Skin epidermis (tissue), 12 donors: ENCODE measurements around the gene EDEM1.
"Not testable (repeated sequence)": the region's sequence is repeated elsewhere in the genome, so short reads cannot be mapped to it uniquely, and the experiment has no call there.

Experiments
- H3K27ac ChIP-seq, 21 experiments: fragments of 200-600 bp; sonication (generic) in 11 of 21; one replicate each; pipeline ENCODE4 v1.5.0; 2020; ENCODE audit warnings: mild to moderate bottlenecking in 3 of 21, inconsistent platforms in 2 of 21, moderate library complexity in 2 of 21
- H3K4me3 ChIP-seq, 7 experiments: fragments of 200-600 bp; sonication (generic) in 2 of 7; one replicate each; pipeline ENCODE4 v1.5.0; 2020; ENCODE audit warnings: inconsistent platforms in 2 of 7, mild to moderate bottlenecking in 2 of 7, moderate library complexity in 1 of 7

The EDEM1 gene

GRCh38 chr3:5187156-5187919, at the start of gene EDEM1:
Gene EDEM1, plus strand, starts transcription at chr3:5187707. Its CDS starts 99 bp downstream, at chr3:5187806.
- peak within 1 kb of the TSS; percentile 94 to 100 (median 98) for H3K27ac ChIP-seq
- H3K4me3 ChIP-seq, result peak within 1 kb of the TSS; percentile 81 to 97 (median 93)

- Histone ChIP-seq H3K4me3 (no peak overlapping the region), H3K27ac (peak overlapping the region in 9 of 21 experiments; percentile 12 to 68 (median 51))
These were observed 49.1 kb upstream of the EDEM1 start for GRCh38 chr3:5138214-5138981.

- no peak overlapping the region for H3K4me3 ChIP-seq
- H3K27ac ChIP-seq, result peak overlapping the region in 7 of 21 experiments; percentile 1 to 68 (median 35)
These were observed 47.3 kb upstream of the EDEM1 start for GRCh38 chr3:5140230-5140621.

- no peak overlapping the region for H3K4me3 ChIP-seq
- H3K27ac ChIP-seq, result peak overlapping the region in 3 of 21 experiments; percentile 1 to 68 (median 5)
These were observed 46.7 kb upstream of the EDEM1 start for GRCh38 chr3:5140839-5141238.

GRCh38 chr3:5141760-5142159, 45.7 kb upstream of the EDEM1 start:
- H3K4me3 ChIP-seq, result no peak overlapping the region
- H3K27ac ChIP-seq, result no peak overlapping the region

DNA sequence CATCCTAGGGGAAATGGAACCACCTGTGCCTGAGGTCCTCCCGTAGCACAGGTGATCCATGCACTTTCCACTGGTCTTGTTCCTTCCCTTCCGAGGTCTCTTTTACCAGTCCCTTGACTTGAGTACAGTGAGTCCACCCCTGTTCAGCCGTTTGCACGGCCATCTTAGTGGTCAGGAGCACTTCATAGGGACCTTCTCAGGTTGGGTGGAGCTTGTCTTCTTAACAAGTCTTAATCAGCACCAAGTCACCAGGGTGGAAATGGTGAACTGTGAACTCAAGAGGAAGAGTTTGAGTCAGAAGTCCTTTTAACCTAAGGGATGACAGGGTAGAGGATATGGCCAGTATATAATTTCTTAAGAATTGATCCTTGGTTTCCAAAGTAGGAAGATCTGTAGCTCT, 44.0 kb upstream of the EDEM1 start:
- no peak overlapping the region for H3K4me3 ChIP-seq
- H3K27ac ChIP-seq, result peak overlapping the region in 3 of 21 experiments; percentile 8 to 41 (median 14)

DNA sequence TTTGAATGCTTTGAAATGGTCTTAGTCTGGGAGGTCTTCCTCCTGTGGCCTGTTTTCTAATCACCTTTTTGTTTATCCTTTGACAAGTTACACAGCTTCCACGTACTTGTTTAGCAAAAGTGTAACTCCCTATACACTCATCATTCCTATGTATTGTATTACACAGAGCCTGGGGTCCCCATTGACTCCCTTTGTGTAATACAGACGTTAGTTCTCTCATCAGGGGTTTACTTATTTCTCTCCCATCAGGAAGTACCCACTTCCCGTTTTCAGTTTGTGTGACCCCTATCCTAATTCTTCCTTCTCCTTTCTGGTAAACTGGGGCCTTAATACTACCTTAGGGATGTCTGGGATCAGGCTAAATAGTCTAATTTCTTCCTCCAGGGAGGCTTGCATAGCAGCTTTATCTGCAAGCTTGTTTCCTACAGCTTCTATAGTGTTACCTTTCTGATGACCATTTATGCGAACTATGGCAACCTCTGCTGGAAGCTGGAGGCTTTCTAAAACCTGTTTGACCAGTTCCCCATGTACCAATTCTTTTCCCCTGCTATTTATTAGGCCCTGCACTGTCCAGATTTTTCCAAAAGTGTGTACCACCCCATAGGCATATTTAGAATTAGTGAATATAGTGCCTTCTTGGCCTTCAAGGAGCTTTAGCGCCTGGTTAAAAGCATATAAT, 43.1 kb upstream of the EDEM1 start:
- H3K27ac ChIP-seq, result peak overlapping the region in 8 of 21 experiments; percentile 14 to 41 (median 27)
- H3K4me3 ChIP-seq, result no peak overlapping the region

- H3K27ac ChIP-seq, result peak overlapping the region in 3 of 21 experiments; percentile 4 to 37 (median 5)
- no peak overlapping the region for H3K4me3 ChIP-seq
These were observed 42.4 kb upstream of the EDEM1 start for GRCh38 chr3:5145120-5145519.

DNA sequence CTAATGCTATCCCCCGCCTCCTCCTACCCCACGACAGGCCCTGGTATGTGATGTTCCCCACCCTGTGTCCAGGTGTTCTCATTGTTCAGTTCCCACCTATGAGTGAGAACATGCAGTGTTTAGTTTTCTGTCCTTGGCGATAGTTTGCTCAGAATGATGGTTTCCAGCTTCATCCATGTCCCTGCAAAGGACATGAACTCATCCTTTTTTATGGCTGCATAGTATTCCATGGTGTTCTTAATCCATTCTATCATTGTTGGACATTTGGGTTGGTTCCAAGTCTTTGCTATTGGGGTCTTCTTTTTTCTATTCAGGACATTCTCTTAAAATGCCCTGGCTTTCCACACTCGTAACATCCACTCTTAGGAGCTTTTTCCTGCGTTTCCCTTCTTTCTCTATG, 40.4 kb upstream of the EDEM1 start:
- not testable (repeated sequence) for H3K4me3 ChIP-seq, H3K27ac ChIP-seq

DNA sequence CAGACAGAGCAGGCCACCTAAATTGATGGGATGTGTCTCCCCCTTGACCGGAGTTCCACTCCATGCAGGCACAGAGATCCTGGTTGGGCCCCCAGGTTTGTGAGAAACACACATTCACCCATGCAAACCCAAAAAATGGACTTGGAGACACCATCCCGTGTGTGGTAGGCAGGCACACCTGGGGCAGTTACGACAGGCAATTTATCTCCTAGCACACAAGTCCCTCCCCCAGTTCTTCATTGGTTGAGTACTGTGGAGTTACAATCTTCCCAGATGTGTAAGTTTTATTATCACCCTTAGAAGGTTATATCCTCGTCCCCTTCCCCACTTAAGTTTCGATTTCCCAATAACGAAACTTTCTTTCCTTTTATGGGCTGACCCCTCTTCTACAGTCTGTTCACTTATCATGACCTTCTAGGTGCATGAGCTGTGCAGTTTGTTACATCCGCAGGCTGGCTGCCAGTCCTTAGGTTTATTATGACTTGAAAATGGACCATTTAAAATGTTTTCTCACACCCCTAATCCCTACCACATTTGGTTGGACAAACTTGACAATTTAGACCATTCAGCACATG, 38.1 kb upstream of the EDEM1 start:
- no peak overlapping the region for H3K4me3 ChIP-seq
- no peak overlapping the region for H3K27ac ChIP-seq

- H3K4me3 ChIP-seq, result no peak overlapping the region
- no peak overlapping the region for H3K27ac ChIP-seq
These were observed 35.9 kb upstream of the EDEM1 start for GRCh38 chr3:5151586-5151985.

DNA sequence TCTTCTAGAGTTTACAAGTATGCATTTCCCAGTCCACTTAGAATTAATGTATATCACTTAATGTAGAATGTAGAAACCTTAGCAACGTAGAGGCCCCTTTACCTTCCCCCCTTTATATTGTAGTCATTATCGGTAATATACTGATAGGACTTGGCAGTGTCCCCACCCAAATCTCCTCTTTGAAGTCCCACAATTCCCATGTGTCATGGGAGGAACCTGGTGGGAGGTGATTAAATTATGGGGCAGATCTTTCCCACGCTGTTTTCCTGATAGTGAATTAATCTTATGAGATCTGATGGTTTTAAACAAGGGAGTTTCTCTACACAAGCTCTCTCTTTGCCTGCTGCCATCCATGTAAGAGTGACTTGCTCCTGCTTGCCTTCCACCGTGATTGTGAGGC, 34.4 kb upstream of the EDEM1 start:
- H3K27ac ChIP-seq, result no peak overlapping the region
- no peak overlapping the region for H3K4me3 ChIP-seq

GRCh38 chr3:5155241-5155640, 32.3 kb upstream of the EDEM1 start:
- Histone ChIP-seq H3K4me3 (no peak overlapping the region), H3K27ac (no peak overlapping the region)

GRCh38 chr3:5160321-5160720, 27.2 kb upstream of the EDEM1 start:
- Histone ChIP-seq H3K4me3 (no peak overlapping the region), H3K27ac (no peak overlapping the region)

GRCh38 chr3:5160940-5161858, 26.3 kb upstream of the EDEM1 start:
- no peak overlapping the region for H3K4me3 ChIP-seq
- H3K27ac ChIP-seq, result peak overlapping the region in 1 of 21 experiments; percentile 1

DNA sequence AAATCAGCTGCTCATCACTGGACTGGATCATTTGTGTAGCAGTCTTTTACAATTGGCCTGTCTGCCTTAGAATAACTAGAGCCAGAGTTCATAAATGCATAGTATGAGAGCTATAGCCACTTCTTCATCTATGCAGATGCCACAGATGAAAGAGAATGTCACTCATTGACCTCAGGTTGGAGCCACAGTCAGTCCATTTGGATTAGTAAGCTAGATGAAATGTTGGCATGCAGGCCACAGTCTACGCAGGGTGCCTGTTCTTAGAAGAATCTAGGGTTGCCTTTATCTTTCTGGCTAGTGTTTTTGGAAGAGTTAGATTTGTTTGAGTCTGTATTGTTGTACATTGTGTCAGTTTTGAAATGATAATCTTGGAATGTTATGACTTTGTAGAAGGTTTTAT, 25.4 kb upstream of the EDEM1 start:
- Histone ChIP-seq H3K27ac (no peak overlapping the region), H3K4me3 (no peak overlapping the region)

GRCh38 chr3:5165698-5166097, 21.8 kb upstream of the EDEM1 start:
- Histone ChIP-seq H3K4me3 (no peak overlapping the region), H3K27ac (no peak overlapping the region)

DNA sequence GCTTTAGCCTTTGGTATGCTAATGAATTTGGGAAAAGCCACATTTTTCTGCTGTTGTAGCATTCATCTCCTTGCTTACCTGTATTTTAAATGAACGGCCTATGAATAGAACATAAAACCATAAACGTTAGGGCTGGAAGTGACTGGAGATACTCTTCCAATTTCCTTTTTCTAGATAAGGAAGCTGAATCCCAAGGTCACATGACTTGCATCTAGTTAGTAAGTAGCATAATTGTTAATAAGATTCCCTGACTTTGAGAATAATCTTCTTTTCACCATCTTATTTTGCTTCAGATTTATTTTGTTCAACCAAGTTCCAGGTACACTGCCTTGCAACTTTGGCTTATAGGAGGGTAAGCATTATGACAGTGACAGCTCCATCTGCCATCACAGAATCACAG, 20.7 kb upstream of the EDEM1 start:
- no peak overlapping the region for H3K27ac ChIP-seq
- no peak overlapping the region for H3K4me3 ChIP-seq

GRCh38 chr3:5168110-5168509, 19.4 kb upstream of the EDEM1 start:
- H3K27ac ChIP-seq, result no peak overlapping the region

More at GRCh38 chr3:5168110-5168509, 19.4 kb upstream of the EDEM1 start:
- no peak overlapping the region for H3K4me3 ChIP-seq
